ENCODE results near the gene PPP1R9B.
A peak's percentile ranks its signal among the peaks of the same experiment; 100 is the strongest.

The PPP1R9B gene

GRCh38 chr17:50141026-50141744 lies 9.3 kb downstream of the PPP1R9B start:
- DNase-seq: no peak

GRCh38 chr17:50139950-50140885 lies 10.3 kb downstream of the PPP1R9B start:
- peak; percentile 19 for DNase-seq

- DNase-seq: no peak
Observed at GRCh38 chr17:50139185-50139783, 11.2 kb downstream of the PPP1R9B start.

- DNase-seq: no peak
Observed at GRCh38 chr17:50137042-50137441, 13.4 kb downstream of the PPP1R9B start.

- no peak for DNase-seq
Observed at GRCh38 chr17:50136096-50136687, 14.3 kb downstream of the PPP1R9B start.

- DNase-seq: no peak
Observed at GRCh38 chr17:50135316-50136095, 15.0 kb downstream of the PPP1R9B start.

- DNase-seq: no peak
Observed at GRCh38 chr17:50134206-50135110, 16.0 kb downstream of the PPP1R9B start.

GRCh38 chr17:50133769-50134099 lies 16.7 kb downstream of the PPP1R9B start:
- DNase-seq: no peak

GRCh38 chr17:50133028-50133768 lies 17.3 kb downstream of the PPP1R9B start:
- DNase-seq: no peak

GRCh38 chr17:50132104-50132794 lies 18.2 kb downstream of the PPP1R9B start:
- DNase-seq: no peak

- no peak for DNase-seq
Observed at GRCh38 chr17:50130559-50131305, 19.7 kb downstream of the PPP1R9B start.

- DNase-seq: no peak
Observed at GRCh38 chr17:50129728-50130558, 20.5 kb downstream of the PPP1R9B start, which contains the start of gene SAMD14. SAMD14 (minus strand) TSS chr17:50130160; CDS start chr17:50124959, 5,201 bp downstream.

- DNase-seq: no peak
Observed at GRCh38 chr17:50129353-50129727, 21.1 kb downstream of the PPP1R9B start.

- DNase-seq: no peak
Observed at GRCh38 chr17:50128441-50129352, 21.8 kb downstream of the PPP1R9B start.

GRCh38 chr17:50127697-50128361 lies 22.6 kb downstream of the PPP1R9B start:
- DNase-seq: no peak

GRCh38 chr17:50125420-50125997 lies 25.0 kb downstream of the PPP1R9B start:
- DNase-seq: no peak
